Esophagus muscularis mucosa (tissue), 4 donors: ENCODE measurements around the gene DPEP2. TPM values are rescaled to one million over a fixed set of nuclear protein-coding genes. Genes with fewer than 3 reads are reported as not detected.
A peak's percentile ranks its signal among the peaks of the same experiment; 100 is the strongest.

ENCODE experiments used
- DNase-seq: peaks from one replicate; pipeline ENCODE4 v3.0.0-alpha.2; 2017; ENCODE audit errors: extremely low spot score
- H3K27ac ChIP-seq, 4 donors: fragments of 200-600 bp; sonication (generic); replicated peaks in 1 of 4; 1 replicate in 3 of 4; 2 replicates in 1 of 4; pipeline ENCODE4 v1.5.1; 2016 to 2019; ENCODE audit warnings: mild to moderate bottlenecking in 1 of 4
- H3K27me3 ChIP-seq, 4 donors: fragments of 200-600 bp; sonication (generic); one replicate each; pipeline versions ENCODE4 v1.5.1 to v1.6.0; 2016 to 2019
- H3K36me3 ChIP-seq, 4 donors: fragments of 200-600 bp; sonication (generic); one replicate each; pipeline ENCODE4 v1.5.1; 2016 to 2019
- H3K4me1 ChIP-seq, 4 donors: fragments of 200-600 bp; sonication (generic); one replicate each; pipeline ENCODE4 v1.5.1; 2016 to 2019
- H3K4me3 ChIP-seq, 4 donors: fragments of 200-600 bp; sonication (generic); 1 replicate in 2 of 4; 2 replicates in 2 of 4; pipeline ENCODE4 v1.5.1; 2016 to 2019; ENCODE audit warnings: mild to moderate bottlenecking in 4 of 4, moderate library complexity in 1 of 4
- H3K9me3 ChIP-seq, 4 donors: fragments of 200-600 bp; sonication (generic); 1 replicate in 3 of 4; 2 replicates in 1 of 4; pipeline ENCODE4 v1.5.1; 2016 to 2019
- CTCF ChIP-seq, 3 experiments: fragments of 200-600 bp in 2 of 3; fragments of 450-650 bp in 1 of 3; sonication (generic) in 2 of 3; IDR thresholded peaks; one replicate each; pipeline ENCODE4 v1.5.1; 2017 to 2019; ENCODE audit warnings: antibody characterized with exemption in 3 of 3, mild to moderate bottlenecking in 2 of 3, moderate library complexity in 1 of 3
- EP300 ChIP-seq: sonication (generic); formaldehyde crosslinking; IDR thresholded peaks from one replicate; pipeline ENCODE4 v1.6.1; 2017; ENCODE audit warnings: antibody characterized with exemption
- POLR2A ChIP-seq: fragments of 450-650 bp; IDR thresholded peaks from one replicate; pipeline ENCODE4 v1.6.1; 2017; ENCODE audit warnings: antibody characterized with exemption, moderate library complexity, mild to moderate bottlenecking, low read depth
- POLR2AphosphoS5 ChIP-seq, 2 donors: sonication (generic); formaldehyde crosslinking; IDR thresholded peaks; one replicate each; pipeline ENCODE4 v1.6.1; 2017; ENCODE audit warnings: antibody characterized with exemption in 2 of 2
- WGBS: methylation state at CpG from one replicate; pipeline ENCODE4 v1.1.5; 2018; 5-methylcytosine and 5-hydroxymethylcytosine counted together
- intact Hi-C: fragments of 100-400 bp; cut with DNase I; formaldehyde crosslinking; loops from one replicate; pipeline ENCODE4 v1.15.1; 2023
- total RNA-seq, 4 donors: library from RNA; depleted of rRNA; stranded (reverse); fragments of >200 nt; gene quantifications; one replicate each; pipeline versions ENCODE4 v1.1.0 to v1.2.1, GENCODE V29; 2016

Gene DPEP2
- total RNA-seq, 4 donors from 2014 or later = 1.4 to 5.5 (median 3.7) TPM

- intact Hi-C loops = no loop called here
- no peaks in the 10 kb centered on the region for H3K9me3 ChIP-seq
- no peaks in the 10 kb centered on the region for H3K27me3 ChIP-seq
- TF ChIP-seq POLR2AphosphoS5 (IDR thresholded peaks at IDR 0.05) (peak; percentile 24 to 48), EP300 (no peak)
- H3K27ac ChIP-seq = peak overlapping the region; percentile 96 to 100 (median 98)
- H3K4me1 ChIP-seq = peaks cover 54 to 73% (median 69%) of the 10 kb centered on the region in 4 donors
- H3K36me3 ChIP-seq = peaks cover 11 to 18% (median 16%) of the 10 kb centered on the region in 4 donors
- WGBS = 32% methylated on average over 3 of the region's 3 CpGs
- peak overlapping the region; percentile 88 to 95 (median 92) for H3K4me3 ChIP-seq
- DNase-seq = no peak
Measured at GRCh38 chr16:67966549-67967182, 32.6 kb downstream of the DPEP2 start.

- intact Hi-C loops = no loop called here
- H3K4me3 ChIP-seq = peak overlapping the region; percentile 88 to 95 (median 92)
- DNase-seq = no peak
- no peak for TF ChIP-seq POLR2A
- no peak for TF ChIP-seq EP300
- TF ChIP-seq CTCF (IDR thresholded peaks at IDR 0.05) = no peak
- TF ChIP-seq POLR2AphosphoS5 (IDR thresholded peaks at IDR 0.05) = no peak
- peak overlapping the region; percentile 96 to 100 (median 98) for H3K27ac ChIP-seq
- whole genome bisulfite sequencing = 46% methylated on average over 9 of the region's 11 CpGs
- no peaks in the 10 kb centered on the region for H3K9me3 ChIP-seq
- H3K36me3 ChIP-seq = peaks cover 19 to 26% (median 24%) of the 10 kb centered on the region in 4 donors
- H3K4me1 ChIP-seq = peaks cover 62 to 81% (median 76%) of the 10 kb centered on the region in 4 donors
- H3K27me3 ChIP-seq = no peaks in the 10 kb centered on the region
Measured at GRCh38 chr16:67965668-67966548, 33.4 kb downstream of the DPEP2 start.

- WGBS = 81% methylated on average over 6 of the region's 6 CpGs
Measured at GRCh38 chr16:67964477-67965131, 34.7 kb downstream of the DPEP2 start.

GRCh38 chr16:67963662-67964321 lies 35.5 kb downstream of the DPEP2 start:
- peak overlapping the region; percentile 96 to 100 (median 98) for H3K27ac ChIP-seq
- DNase-seq = no peak
- TF ChIP-seq CTCF (IDR thresholded peaks at IDR 0.05) (no peak), POLR2A (peak; percentile 10)
- peaks cover 28 to 47% (median 41%) of the 10 kb centered on the region in 4 donors for H3K36me3 ChIP-seq
- intact Hi-C loops = no loop called here
- H3K27me3 ChIP-seq = no peaks in the 10 kb centered on the region
- WGBS = 50% methylated on average over 26 of the region's 32 CpGs
- H3K9me3 ChIP-seq = no peaks in the 10 kb centered on the region
- H3K4me1 ChIP-seq = peaks cover 81 to 91% (median 88%) of the 10 kb centered on the region in 4 donors
- H3K4me3 ChIP-seq = peak overlapping the region in 3 of 4 donors; percentile 4 to 27 (median 14)

More at GRCh38 chr16:67964477-67965131, 34.7 kb downstream of the DPEP2 start:
- peak overlapping the region in 1 of 4 donors; percentile 4 for H3K4me3 ChIP-seq
- peaks cover 75 to 91% (median 88%) of the 10 kb centered on the region in 4 donors for H3K4me1 ChIP-seq
- H3K27me3 ChIP-seq = no peaks in the 10 kb centered on the region
- H3K36me3 ChIP-seq = peaks cover 28 to 39% (median 35%) of the 10 kb centered on the region in 4 donors
- H3K27ac ChIP-seq = peak overlapping the region; percentile 96 to 100 (median 98)
- intact Hi-C loops = no loop called here
- no peak for DNase-seq
- TF ChIP-seq CTCF (IDR thresholded peaks at IDR 0.05) = no peak
- TF ChIP-seq EP300 = no peak
- TF ChIP-seq POLR2AphosphoS5 (IDR thresholded peaks at IDR 0.05) = no peak
- TF ChIP-seq POLR2A = no peak
- no peaks in the 10 kb centered on the region for H3K9me3 ChIP-seq
